ENCODE results near the gene ICAM5. TPM values are rescaled to one million over a fixed set of nuclear protein-coding genes. Genes with fewer than 3 reads are reported as not detected.
"Not testable (repeated sequence)": the region's sequence is repeated elsewhere in the genome, so short reads cannot be mapped to it uniquely, and the experiment has no call there.

The ICAM5 gene
- total RNA-seq, 1 experiment from 2014 or later: 1.9 TPM

- DNase-seq (ENCODE audit: extremely low read depth, low read depth): no peak
These were observed 29.3 kb downstream of the ICAM5 start for GRCh38 chr19:10318807-10319682.

DNA sequence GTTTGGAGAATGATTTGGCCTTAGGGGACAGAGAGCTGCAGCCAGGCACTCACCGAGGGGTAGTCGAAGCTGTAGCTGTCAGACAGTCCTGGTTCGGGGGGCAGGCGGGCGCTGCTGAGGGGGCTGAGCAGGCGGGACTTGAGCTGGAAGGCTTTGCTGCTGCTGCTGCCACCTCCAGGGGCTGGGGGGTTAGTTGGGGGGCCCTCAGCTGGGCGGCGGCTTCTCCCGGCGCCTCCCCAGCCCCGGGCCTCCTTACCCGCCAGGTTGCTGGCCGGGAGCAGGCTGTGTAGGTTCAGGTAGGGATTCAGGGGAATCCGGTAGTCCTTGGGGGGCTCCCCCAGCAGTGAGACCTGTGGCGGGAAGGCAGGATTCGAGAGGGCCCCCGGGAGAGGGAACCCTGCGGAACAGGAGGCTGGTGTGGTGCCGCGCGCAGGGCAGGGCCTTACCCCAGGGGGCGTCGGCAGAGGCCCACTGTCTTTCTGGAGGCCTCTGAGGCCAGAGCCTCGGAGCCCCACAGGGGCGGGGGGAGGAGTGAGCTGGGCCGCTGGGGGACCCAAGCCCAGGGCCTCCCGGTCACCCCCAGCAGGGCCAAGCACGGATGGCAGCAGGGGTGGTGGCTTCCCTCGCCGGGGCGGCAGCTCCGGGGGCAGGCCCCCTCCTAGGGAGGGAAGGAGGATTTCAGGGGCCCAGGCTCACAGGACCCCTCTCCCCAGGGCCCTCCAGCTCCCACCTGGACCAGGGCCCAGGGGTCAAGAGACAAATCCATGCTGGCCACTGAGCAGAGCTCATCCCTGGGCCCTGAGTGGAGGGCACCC lies 31.1 kb downstream of the ICAM5 start:
- no peak for DNase-seq (ENCODE audit: extremely low read depth, low read depth)

- DNase-seq (ENCODE audit: extremely low read depth, low read depth): no peak
These were observed 31.7 kb downstream of the ICAM5 start for GRCh38 chr19:10321417-10321797.

- DNase-seq (ENCODE audit: extremely low read depth, low read depth): no peak
These were observed 32.4 kb downstream of the ICAM5 start for GRCh38 chr19:10321874-10322835.

DNA sequence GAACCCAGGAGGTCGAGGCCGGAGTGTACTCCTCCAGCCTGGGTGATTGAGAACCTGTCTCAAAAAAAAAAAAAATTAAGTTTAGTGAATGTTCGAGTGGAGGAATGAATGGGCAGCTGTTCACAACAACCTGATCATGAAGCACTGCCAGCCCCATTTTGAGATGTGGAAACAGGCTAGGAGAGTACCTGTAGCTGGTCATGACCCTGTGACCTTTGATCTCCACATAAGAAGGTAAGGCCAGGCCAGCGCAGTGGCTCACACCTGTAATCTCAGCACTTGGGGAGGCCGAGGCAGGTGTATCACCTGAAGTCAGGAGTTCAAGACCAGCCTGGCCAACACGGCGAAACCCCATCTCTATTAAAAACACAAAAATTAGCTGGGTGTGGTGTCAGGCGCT lies 36.0 kb downstream of the ICAM5 start:
- DNase-seq (ENCODE audit: extremely low read depth, low read depth): no peak

- DNase-seq (ENCODE audit: extremely low read depth, low read depth): no peak
These were observed 38.0 kb downstream of the ICAM5 start for GRCh38 chr19:10327793-10328192.

- no peak for DNase-seq (ENCODE audit: extremely low read depth, low read depth)
These were observed 39.0 kb downstream of the ICAM5 start for GRCh38 chr19:10328558-10329429.

DNA sequence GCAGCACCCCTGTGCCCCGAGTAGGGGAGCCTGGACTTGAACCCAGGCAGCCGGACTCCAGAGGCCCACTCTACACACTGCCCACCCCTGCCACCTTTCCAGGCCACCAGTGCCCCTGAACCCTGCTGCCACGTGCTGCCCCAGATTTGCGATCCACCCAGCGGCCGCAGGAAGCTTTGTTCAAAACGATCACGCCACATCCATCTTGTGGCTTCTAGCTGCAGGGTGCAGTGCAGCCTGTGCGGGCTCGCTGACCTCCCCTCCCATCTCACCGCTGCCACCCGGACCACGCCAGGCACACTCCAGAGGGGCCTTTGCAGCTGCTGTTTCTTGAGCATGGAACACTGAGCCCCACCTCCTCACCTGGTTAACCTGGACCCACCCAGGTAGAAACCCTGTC lies 39.8 kb downstream of the ICAM5 start:
- DNase-seq (ENCODE audit: extremely low read depth, low read depth): no peak

- DNase-seq (ENCODE audit: extremely low read depth, low read depth): no peak
These were observed 42.6 kb downstream of the ICAM5 start for GRCh38 chr19:10332158-10332964.

DNA sequence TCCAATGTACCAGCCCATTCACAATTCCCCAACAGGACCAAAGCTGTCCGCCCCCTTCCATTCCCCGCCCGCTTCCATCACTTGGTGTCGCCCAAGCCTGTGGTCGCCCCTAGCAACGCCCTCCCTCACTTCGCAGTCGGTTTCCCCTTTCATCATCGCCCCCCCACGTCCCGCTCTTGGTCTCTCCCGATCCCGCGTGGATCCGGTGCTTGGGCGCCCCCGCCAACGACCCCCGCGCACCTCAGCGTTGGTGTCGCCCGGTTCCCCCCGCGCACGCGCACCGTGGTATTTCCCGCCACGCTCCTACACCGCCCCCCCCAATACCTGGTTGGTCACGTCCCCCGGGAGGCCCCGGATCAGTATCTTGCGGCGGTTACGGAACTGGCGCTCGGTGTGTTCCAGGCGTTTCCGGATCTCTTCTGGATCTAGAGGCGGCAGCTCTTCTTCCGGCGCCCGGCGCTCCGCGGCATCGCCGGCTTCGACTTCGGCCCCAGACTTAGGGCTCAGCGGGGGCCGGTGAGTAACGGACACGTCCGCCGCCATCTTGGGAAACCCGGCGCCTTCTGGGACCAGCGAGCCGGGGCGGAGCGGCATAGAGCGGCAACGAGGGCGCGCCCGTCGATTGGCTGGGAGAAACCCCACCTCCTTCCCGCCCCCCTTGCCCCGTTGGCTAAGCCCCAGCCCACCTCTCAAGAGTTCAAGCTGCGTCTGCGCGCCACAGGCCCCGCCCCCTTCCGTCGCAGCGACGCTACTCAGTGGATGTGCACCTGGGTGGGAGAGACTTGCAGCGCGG lies 43.4 kb downstream of the ICAM5 start, which contains the start of gene RAVER1:
Gene RAVER1, minus strand, starts transcription at position 565 of the 793 bp plus-strand sequence. Its CDS starts 22 bp downstream, at position 543.
- peak; percentile 93 for DNase-seq (ENCODE audit: extremely low read depth, low read depth)

GRCh38 chr19:10333758-10334587 lies 44.2 kb downstream of the ICAM5 start:
- no peak for DNase-seq (ENCODE audit: extremely low read depth, low read depth)

- DNase-seq (ENCODE audit: extremely low read depth, low read depth): peak; percentile 91
These were observed 45.0 kb downstream of the ICAM5 start for GRCh38 chr19:10334588-10335351.

- no peak for DNase-seq (ENCODE audit: extremely low read depth, low read depth)
These were observed 45.7 kb downstream of the ICAM5 start for GRCh38 chr19:10335352-10335985.

GRCh38 chr19:10336725-10337124 lies 47.0 kb downstream of the ICAM5 start:
- not testable (repeated sequence) for DNase-seq (ENCODE audit: extremely low read depth, low read depth)

DNA sequence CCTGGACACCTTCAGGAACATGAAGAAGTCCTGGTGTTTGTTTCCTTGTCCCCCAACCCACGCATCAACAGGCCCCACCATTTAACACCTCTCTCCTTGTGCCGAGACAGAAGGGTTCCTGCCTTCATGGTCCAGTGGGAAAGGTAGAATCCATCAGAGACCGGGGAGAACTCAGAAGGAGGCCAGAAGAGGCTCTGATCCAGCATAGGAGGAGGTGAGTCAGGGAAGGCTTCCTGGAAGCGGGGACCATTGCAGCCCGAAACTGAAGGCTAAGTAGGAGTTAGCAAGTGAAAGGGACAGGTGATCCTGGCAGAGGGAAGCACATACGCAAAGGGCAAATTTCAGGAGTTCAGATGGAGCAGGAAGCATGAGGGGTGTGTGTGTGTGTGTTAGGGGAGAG lies 49.2 kb downstream of the ICAM5 start:
- DNase-seq (ENCODE audit: extremely low read depth, low read depth): no peak

All from NCI-H460 (cell line).